OCI-M1 (cell line): ENCODE measurements around the gene SERPINA4.
"Not testable (repeated sequence)": the region's sequence is repeated elsewhere in the genome, so short reads cannot be mapped to it uniquely, and the experiment has no call there.

Experiments
- DNase-seq: peaks from one replicate; lab custom pipeline; 2025; lab: John Stamatoyannopoulos, UW

Gene SERPINA4

GRCh38 chr14:94592457-94592856 lies 31.2 kb downstream of the SERPINA4 start:
- no peak for DNase-seq

DNA sequence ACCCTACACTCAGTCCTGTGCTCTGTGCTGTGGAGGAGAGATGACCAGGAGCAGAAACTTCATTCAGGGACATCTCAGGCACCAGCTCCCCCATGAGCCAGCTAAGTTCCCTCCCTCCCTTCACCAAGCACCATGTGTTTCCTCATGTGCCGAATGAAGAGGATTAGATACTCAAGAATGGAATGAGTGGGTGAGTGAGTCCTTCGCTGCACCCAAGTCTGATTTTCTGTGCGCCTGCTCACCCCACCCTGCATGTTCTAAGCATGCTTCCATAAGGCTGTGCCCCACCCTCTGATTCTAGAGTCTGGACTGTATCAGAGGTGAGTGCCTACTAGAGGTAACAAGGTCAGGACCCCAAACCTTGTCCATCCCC lies 32.1 kb downstream of the SERPINA4 start:
- DNase-seq: no peak

DNA sequence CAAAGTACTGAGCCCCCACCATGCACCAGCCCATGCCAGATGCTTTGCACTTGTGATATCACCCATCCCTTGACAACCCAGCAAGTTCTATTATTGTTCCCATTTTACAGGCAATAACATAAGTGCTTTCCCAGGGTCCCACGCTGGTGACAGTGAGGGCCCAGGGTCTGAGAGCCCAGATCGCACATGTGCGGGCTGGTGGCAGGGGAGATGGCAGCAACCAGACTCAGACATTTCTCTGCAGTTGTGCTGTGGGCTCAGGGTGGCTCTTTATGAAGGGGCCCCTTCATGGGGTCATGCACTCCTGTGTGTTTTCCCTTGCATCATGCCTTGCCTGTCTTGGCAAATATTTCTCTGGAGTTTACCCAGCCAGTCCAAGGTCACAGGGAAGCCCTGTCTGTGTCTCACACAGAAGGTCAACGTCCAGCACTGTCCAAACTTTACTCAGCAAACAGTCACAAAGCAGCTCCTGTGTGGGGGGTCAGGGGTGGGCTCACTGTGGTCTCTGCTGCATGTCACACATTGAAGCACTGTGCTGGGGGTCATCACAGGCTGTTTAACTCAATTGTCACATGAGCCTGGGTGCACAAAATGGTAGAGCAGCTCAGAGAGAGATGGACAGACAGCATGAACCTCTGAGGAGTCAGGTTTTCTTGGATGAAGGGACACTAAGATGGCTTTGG lies 32.6 kb downstream of the SERPINA4 start:
- no peak for DNase-seq

DNA sequence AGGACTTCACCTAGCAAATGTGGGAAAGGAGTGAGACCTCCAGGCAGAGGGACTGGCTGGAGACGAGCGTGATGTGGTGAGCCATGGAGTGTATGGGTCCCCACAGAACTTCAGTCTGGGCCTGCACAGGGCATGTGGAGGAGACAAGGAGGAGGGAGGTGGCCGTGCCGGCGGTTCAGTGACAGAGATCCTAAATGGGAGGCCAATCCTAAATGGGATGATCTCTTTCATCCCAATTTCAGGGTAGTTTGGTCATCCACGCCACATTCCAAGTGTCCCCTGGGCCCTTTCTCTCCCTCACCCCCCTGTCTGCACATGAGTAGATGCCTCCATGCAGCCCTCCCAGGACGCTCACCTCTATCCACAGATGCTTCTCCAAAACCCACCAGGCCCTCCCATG lies 33.2 kb downstream of the SERPINA4 start:
- DNase-seq: no peak

- DNase-seq: no peak
These were observed 34.7 kb downstream of the SERPINA4 start for GRCh38 chr14:94595912-94596311.

DNA sequence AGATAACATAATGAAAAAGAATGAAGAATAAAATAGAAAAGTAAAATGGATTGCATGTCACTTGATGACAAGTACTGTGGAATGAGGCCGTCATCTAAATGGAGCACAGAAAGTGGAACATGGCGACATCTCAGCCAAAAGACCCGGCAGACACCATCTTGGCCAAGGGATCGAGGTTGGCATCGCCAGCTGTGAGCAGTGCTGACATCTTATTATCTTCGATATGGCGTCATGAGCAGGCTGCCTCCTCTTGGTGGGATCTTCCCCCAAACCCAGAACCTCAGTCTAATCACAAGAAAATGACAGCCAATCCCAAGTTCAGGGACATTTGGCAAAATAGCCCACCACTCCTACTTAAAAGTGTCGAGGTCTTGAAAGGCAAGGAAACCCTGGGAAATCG lies 35.1 kb downstream of the SERPINA4 start:
- no peak for DNase-seq

DNA sequence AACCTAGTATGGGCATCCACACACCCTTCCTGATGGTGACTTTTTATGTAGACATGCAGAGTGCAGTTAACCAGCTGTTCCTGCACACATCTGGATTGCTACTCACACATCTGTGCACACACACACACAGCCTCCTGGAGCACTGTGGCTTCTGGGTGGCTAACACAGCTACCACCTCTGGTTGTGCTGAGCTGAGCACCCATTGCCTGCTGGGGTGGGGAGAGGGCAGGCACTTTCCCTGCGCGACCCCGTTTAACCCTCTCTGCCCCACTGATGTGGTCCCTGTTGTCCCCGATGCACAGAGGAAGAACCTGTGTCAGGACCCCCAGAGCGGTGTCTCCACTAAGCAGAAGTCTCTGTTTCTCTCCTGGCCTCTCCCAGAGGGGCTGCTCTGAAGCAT lies 36.5 kb downstream of the SERPINA4 start:
- no peak for DNase-seq

DNA sequence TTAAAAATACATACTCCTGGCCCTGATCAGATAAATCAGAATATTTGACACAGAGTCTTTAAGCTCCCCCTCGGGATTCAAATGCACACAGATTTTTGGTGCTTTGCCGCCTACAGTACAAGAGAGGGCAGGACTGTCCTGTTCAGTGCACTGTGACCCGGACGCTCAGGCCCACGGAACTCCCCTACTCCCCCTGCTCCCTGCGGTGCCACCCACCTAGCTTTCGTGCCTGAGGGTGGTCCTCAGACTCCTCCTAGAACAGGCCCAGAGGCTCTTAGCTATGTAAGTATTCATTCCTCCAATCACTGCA lies 37.2 kb downstream of the SERPINA4 start:
- DNase-seq: no peak

- DNase-seq: no peak
These were observed 37.8 kb downstream of the SERPINA4 start for GRCh38 chr14:94598816-94599655.

DNA sequence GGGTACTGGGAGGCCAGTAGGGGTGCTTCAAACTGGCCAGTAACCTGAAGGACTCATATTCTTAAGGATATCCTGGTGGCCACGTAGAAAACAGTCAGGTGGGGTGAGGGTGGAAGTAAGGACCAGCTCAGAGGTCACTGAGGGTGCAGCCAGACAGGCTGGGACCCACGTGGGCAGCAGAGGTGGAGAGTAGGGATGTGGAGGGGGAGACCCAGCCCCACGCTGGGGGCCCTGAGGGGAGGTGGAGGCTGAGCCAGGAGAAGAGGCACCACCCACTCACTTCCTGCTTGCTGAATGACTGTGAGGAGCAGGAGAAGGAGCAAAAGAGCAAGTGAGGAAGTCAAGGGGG lies 38.4 kb downstream of the SERPINA4 start:
- DNase-seq: no peak

DNA sequence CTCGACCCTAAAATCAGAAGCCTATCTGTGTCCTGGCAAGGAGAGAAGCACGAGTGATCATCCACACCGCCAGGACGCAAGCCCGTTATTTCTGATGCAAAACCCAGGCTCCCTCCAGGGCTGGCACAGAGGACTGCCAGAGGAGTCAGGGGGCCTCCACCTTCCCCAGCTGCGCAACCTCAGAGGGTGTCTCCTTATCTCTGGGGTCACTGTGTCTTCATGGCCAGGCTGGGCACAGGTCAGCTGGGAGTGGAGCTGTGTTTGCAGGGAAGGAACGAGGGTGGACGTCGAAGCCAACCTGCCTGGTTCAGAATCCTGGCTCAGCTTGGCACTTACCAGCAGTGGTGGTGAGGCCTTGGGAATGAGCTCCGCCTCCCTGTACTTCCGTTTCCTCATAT lies 38.9 kb downstream of the SERPINA4 start:
- no peak for DNase-seq

DNA sequence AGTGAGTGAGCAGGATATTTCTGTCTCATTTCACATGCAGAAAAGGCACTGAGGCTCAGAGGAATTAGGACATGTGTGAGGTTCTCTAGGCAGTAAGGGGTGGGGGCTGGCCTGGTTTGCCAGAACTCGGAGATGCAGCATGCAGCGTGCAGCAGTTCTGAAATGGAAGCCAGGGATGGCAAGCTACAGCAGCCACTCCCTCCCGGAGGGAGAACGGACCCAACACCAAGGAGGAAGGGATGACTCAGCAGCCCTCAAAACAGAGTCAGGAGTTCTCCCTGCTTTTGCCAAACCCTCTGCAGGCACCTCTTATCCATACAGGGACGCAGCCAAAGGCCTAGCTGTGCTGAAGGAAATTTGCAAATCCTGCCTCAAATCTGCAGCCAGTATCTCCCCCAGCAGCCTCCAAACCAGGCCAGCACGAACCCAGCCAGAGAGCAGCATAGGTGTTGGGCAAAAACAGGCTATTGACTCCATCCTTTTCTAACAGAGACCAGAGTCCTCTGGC lies 40.7 kb downstream of the SERPINA4 start:
- DNase-seq: peak; percentile 0

DNA sequence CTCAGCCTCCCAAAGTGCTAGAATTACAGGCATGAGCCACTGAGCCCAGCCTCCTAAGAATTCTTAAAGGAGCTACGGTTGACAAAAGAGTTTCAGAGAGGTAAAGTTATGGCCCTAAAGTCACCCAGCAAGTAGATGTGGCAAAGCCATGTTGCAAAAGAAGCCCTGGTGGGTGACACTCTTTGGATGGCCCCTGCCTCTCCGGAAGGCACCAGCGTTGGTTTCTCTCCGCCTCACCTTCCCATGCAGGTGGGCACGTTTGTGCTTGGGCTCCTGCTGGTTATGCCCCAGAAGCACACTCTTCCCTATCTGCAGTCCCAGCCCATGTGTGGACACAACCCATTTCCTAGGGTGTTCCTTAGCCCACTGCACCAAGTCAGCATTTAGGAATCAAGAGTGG lies 41.5 kb downstream of the SERPINA4 start:
- DNase-seq: no peak

GRCh38 chr14:94605361-94605760 lies 44.1 kb downstream of the SERPINA4 start:
- DNase-seq: no peak

- DNase-seq: not testable (repeated sequence)
These were observed 47.7 kb downstream of the SERPINA4 start for GRCh38 chr14:94608966-94609365.

DNA sequence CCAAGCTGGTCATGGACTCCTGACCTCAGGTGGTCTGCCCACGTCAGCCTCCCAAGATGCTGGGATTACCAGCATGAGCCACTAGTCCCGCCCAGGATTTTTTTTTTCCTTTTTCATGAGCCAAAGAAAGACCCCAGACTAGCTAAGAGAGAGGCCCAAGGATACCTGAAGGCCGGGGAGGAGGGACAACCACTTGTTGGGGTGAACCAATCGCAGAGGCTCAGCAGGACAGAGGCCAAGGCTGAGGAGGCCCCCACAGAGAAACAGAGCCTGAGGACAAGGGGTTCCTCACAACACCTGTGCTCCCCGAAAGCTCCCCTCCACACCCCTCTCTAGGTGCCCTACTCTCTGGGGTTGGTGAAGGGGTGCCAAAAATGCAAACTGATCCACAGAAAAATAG lies 49.9 kb downstream of the SERPINA4 start:
- no peak for DNase-seq

GRCh38 chr14:94612174-94612573 lies 50.9 kb downstream of the SERPINA4 start, which contains the start of gene SERPINA3:
Gene SERPINA3 (plus strand): TSS chr14:94612391. CDS start chr14:94614442, 2,051 bp downstream.
- DNase-seq: no peak

DNA sequence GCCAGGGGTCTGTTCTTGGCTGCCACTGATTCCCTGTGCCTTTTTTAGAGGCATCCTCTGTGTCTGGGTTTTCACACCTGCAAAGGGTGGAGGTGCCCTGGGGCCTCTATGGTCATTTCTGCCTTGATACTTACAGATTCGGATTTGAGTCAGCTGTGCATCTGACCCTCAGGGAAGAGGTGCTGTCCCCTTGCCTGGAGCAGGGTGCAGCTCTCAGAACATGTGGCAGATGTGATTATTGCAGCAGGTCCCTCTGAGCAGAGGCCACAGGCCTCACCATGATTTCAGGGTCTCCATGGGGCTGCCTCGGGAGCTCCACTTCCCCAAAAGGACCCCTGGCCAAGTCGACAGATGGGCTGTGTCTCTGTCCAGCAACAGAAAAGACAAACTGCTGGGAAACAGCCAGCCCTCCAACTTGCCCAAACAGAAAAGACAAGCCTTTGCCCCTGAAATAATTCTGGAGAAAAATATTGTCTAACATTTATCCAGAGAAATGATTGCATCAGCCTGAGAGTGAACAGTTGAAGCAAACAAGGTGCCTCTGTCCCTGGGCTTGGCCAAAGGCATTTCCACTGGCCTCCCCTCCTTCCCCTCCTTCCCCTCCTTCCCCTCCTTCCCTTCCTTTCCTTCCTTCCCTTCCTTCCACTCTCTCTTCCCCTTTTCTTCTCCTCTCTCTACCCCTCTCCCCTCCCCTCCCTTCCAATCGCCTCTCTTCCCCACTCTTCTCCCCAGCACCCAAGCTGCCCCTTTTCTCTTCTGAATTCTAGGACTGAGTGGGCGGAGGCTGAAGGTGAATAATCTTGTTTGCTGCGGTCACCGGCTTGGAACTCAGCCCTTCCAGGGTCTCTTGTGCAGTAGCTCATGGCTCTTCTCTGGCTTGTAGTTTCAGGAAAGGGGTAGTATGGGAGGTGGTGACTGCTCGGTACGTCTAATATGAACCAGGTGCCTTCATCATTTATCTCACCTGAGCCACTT lies 51.6 kb downstream of the SERPINA4 start:
- DNase-seq: no peak

GRCh38 chr14:94613720-94614644 lies 52.7 kb downstream of the SERPINA4 start:
- no peak for DNase-seq

DNA sequence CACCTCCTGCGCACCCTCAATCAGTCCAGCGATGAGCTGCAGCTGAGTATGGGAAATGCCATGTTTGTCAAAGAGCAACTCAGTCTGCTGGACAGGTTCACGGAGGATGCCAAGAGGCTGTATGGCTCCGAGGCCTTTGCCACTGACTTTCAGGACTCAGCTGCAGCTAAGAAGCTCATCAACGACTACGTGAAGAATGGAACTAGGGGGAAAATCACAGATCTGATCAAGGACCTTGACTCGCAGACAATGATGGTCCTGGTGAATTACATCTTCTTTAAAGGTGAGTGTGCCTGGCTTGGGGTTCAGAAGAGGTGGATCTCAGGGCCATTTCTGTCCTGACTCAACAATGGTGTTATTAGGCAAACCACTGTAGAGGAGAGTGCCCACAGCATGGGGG lies 53.6 kb downstream of the SERPINA4 start:
- no peak for DNase-seq

- DNase-seq: no peak
These were observed 54.0 kb downstream of the SERPINA4 start for GRCh38 chr14:94615254-94615653.
